PC-3 (cell line): ENCODE measurements around the gene HSD17B7. TPM values are rescaled to one million over a fixed set of nuclear protein-coding genes. Genes with fewer than 3 reads are reported as not detected.
A peak's percentile ranks its signal among the peaks of the same experiment; 100 is the strongest.

Source experiments
- ATAC-seq: fragments of 200-7000 bp; cut with Tn5 transposase; 2 replicates; pipeline ENCODE4 v1.9.1; 2020; ENCODE audit warnings: mild to moderate bottlenecking, moderate library complexity
- BruUV-seq: library from RNA; stranded (reverse); fragments of 400-500 nt; replicated peaks from 2 replicates; lab custom pipeline; 2021; lab: Mats Ljungman, UMichigan
- CTCF ChIA-PET: fragments of 300-600 bp; sonication (Branson Sonifier 250); formaldehyde crosslinking; loops from one replicate; lab custom pipeline; 2022; ENCODE audit warnings: antibody characterized with exemption; lab: Charles Lee
- POLR2A ChIA-PET: fragments of 300-600 bp; sonication (Branson Sonifier 250); formaldehyde crosslinking; loops from one replicate; lab custom pipeline; 2022; ENCODE audit warnings: antibody characterized with exemption; ENCODE audit not compliant: unreplicated experiment; lab: Charles Lee
- DNase-seq: peaks from one replicate; pipeline ENCODE4 v3.0.0-alpha.2; 2015
- H2AFZ ChIP-seq: fragments of 300-600 bp; sonication (generic); 2 replicates; pipeline ENCODE4 v1.6.0; 2016; ENCODE audit warnings: antibody characterized with exemption, low read length
- H3F3A ChIP-seq: fragments of 300-600 bp; sonication (generic); one replicate; pipeline ENCODE4 v1.6.0; 2017; ENCODE audit warnings: antibody characterized with exemption, low read length, control low read depth, mild to moderate bottlenecking; ENCODE audit not compliant: unreplicated experiment
- H3K27ac ChIP-seq: fragments of 300-600 bp; sonication (generic); 2 replicates; pipeline ENCODE4 v1.5.1; 2016; ENCODE audit warnings: mild to moderate bottlenecking, low read length
- H3K27me3 ChIP-seq: fragments of 300-600 bp; sonication (generic); 2 replicates; pipeline ENCODE4 v1.6.1; 2016; ENCODE audit warnings: low read length, mixed read lengths
- H3K36me3 ChIP-seq: fragments of 300-600 bp; sonication (generic); 2 replicates; pipeline ENCODE4 v1.6.1; 2016; ENCODE audit warnings: low read depth, mixed run types, low read length, mixed read lengths
- H3K4me1 ChIP-seq: fragments of 300-600 bp; sonication (generic); 2 replicates; pipeline ENCODE4 v1.5.1; 2016; ENCODE audit warnings: low read length; ENCODE audit not compliant: insufficient read depth
- H3K4me2 ChIP-seq: fragments of 300-600 bp; sonication (generic); 2 replicates; pipeline ENCODE4 v1.6.0; 2016; ENCODE audit warnings: low read length
- H3K4me3 ChIP-seq: fragments of 300-600 bp; sonication (generic); 2 replicates; pipeline ENCODE4 v1.5.1; 2016; ENCODE audit warnings: mild to moderate bottlenecking, low read length, mixed read lengths
- H3K79me2 ChIP-seq: fragments of 300-600 bp; sonication (generic); 2 replicates; pipeline ENCODE4 v1.6.1; 2017; ENCODE audit warnings: low read length, mixed read lengths
- H3K9ac ChIP-seq: fragments of 300-600 bp; sonication (generic); 2 replicates; pipeline ENCODE4 v1.6.0; 2016; ENCODE audit warnings: mild to moderate bottlenecking, low read length
- H3K9me2 ChIP-seq: fragments of 300-600 bp; sonication (generic); replicated peaks from 2 replicates; pipeline ENCODE4 v1.6.1; 2016; ENCODE audit warnings: mixed run types, low read length, mixed read lengths
- H3K9me3 ChIP-seq: fragments of 300-600 bp; sonication (generic); 2 replicates; pipeline ENCODE4 v1.6.1; 2016; ENCODE audit warnings: low read length, mixed read lengths
- H4K20me1 ChIP-seq: fragments of 300-600 bp; sonication (generic); 2 replicates; pipeline ENCODE4 v1.6.1; 2016; ENCODE audit warnings: low read length, mixed read lengths
- EZH2 ChIP-seq: fragments of 300-600 bp; sonication (generic); IDR thresholded peaks from one replicate; pipeline ENCODE4 v1.6.1; 2017; ENCODE audit warnings: antibody characterized with exemption, mild to moderate bottlenecking, low read length; ENCODE audit not compliant: unreplicated experiment
- EZH2phosphoT487 ChIP-seq: fragments of 300-600 bp; sonication (generic); IDR thresholded peaks from 2 replicates; pipeline ENCODE4 v1.6.1; 2018; ENCODE audit warnings: mild to moderate bottlenecking, antibody characterized with exemption, low read length, borderline replicate concordance
- intact Hi-C: fragments of 100-400 bp; cut with micrococcal nuclease; formaldehyde crosslinking; loops from 2 replicates; pipeline ENCODE4 v1.9.0; 2023
- total RNA-seq: library from RNA; depleted of rRNA; stranded (reverse); fragments of >200 nt; gene quantifications from 2 replicates; pipeline ENCODE4 v1.2.3, GENCODE V29; 2014
- TF ChIP-seq, protein P1 (sequence below): fragments of 300-600 bp; sonication (generic); conservative IDR thresholded peaks from 2 replicates; pipeline ENCODE4 v1.5.1; 2017; ENCODE audit warnings: antibody characterized with exemption, low read depth, mild to moderate bottlenecking, low read length

The HSD17B7 gene
- total RNA-seq, 1 experiment from 2014 or later, result 28.4 TPM

DNA sequence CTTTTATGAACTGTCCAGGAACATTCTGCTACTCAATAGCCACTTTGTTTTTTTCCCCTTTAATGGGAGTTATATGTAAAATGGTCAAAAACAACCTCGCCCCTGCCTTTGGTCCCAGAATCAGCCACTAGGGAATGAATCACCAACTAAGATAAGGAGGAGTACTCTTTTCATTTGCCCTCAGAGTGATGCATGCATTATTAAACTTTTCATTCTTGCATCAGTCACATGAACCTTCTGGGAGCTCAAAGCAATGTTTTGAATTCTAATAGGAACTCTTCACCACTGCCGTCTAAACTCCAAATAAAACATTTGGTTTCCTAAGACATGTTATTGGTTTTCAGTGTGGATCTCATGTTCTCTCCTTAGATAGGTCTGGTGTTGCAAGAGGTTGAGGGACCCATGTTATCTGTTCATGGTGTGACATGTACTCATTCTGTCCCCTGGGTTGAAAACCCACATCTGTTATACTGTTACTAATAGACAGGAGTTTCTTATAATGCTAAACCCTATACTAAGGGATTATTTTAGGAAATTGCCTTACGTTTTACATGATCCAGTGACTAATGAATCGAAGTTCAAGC is 17.8 kb upstream of the HSD17B7 start:
- no peaks in the 10 kb centered on the region for H3K9me2 ChIP-seq
- ChIA-PET CTCF (no interaction called here), POLR2A (no interaction called here)
- ATAC-seq (peak; percentile 48), DNase-seq (peak; percentile 11)
- no peak overlapping the region for H3K9ac ChIP-seq
- no peaks in the 10 kb centered on the region for H4K20me1 ChIP-seq
- TF ChIP-seq, protein P1, sequence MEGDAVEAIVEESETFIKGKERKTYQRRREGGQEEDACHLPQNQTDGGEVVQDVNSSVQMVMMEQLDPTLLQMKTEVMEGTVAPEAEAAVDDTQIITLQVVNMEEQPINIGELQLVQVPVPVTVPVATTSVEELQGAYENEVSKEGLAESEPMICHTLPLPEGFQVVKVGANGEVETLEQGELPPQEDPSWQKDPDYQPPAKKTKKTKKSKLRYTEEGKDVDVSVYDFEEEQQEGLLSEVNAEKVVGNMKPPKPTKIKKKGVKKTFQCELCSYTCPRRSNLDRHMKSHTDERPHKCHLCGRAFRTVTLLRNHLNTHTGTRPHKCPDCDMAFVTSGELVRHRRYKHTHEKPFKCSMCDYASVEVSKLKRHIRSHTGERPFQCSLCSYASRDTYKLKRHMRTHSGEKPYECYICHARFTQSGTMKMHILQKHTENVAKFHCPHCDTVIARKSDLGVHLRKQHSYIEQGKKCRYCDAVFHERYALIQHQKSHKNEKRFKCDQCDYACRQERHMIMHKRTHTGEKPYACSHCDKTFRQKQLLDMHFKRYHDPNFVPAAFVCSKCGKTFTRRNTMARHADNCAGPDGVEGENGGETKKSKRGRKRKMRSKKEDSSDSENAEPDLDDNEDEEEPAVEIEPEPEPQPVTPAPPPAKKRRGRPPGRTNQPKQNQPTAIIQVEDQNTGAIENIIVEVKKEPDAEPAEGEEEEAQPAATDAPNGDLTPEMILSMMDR, result no peak
- no peaks in the 10 kb centered on the region for H3K36me3 ChIP-seq
- H2AFZ ChIP-seq, result no peak overlapping the region
- no TSS peak for BruUV-seq
- H3K4me1 ChIP-seq, result no peaks in the 10 kb centered on the region
- no peaks in the 10 kb centered on the region for H3K27me3 ChIP-seq
- no peaks in the 10 kb centered on the region for H3K9me3 ChIP-seq
- H3F3A ChIP-seq, result no peaks in the 10 kb centered on the region
- no peaks in the 10 kb centered on the region for H3K79me2 ChIP-seq
- no peak overlapping the region for H3K4me2 ChIP-seq
- intact Hi-C loops, result no loop called here
- no peak overlapping the region for H3K27ac ChIP-seq
- no peak overlapping the region for H3K4me3 ChIP-seq

DNA sequence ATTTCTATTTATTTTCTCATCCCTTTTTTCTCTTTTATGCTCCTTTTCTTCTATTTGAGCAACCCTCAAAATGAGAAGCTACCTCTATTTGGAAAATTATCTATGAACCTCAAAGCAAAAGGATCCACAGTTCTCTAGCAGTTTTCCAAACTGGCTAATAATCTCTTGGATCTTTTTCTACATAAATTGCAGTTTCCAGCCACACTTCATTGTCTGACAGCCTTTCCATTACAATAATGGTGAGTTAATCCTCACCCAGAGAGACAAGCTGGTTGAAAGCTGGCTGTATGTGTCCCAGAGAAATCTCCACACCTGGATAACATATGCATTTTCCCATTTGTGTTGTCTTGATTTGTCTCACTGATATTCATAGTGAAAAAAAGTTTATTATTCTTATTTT is 16.5 kb upstream of the HSD17B7 start:
- Histone ChIP-seq H3K27ac (no peak overlapping the region), H3K4me1 (no peaks in the 10 kb centered on the region), H3K4me3 (no peak overlapping the region), H3K79me2 (no peaks in the 10 kb centered on the region), H3K27me3 (no peaks in the 10 kb centered on the region), H4K20me1 (no peaks in the 10 kb centered on the region), H3K9ac (no peak overlapping the region), H2AFZ (no peak overlapping the region), H3K9me3 (no peaks in the 10 kb centered on the region), H3F3A (no peaks in the 10 kb centered on the region), H3K9me2 (no peaks in the 10 kb centered on the region), H3K36me3 (no peaks in the 10 kb centered on the region), H3K4me2 (no peak overlapping the region)
- ATAC-seq (no peak), DNase-seq (no peak)
- TF ChIP-seq EZH2, result no peak
- TF ChIP-seq, protein P1, result no peak
- no peak for TF ChIP-seq EZH2phosphoT487
- no TSS peak for BruUV-seq
- intact Hi-C loops, result no loop called here
- CTCF ChIA-PET, result no interaction called here
- POLR2A ChIA-PET, result no interaction called here

DNA sequence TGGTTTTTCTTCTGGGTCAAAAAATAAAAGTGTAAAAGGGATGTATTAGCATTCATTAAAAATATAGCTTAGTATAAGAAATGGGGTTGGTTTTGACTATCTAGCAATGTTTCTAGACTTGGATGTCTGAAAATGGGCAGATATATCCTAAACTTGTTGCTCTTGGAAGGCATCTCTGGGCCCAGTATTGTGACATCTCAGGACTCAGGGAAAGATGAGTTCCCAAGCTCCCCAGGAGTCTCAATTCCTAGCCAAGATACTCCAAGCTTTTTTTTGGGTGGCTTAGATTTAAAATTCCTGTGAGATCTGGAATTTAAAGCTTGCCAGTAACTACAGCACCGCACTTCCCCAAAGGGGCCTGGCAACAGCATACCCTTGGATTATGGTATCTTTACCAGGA is 11.5 kb upstream of the HSD17B7 start:
- no peak overlapping the region for H3K4me3 ChIP-seq
- H3K4me1 ChIP-seq, result no peaks in the 10 kb centered on the region
- H3K27me3 ChIP-seq, result no peaks in the 10 kb centered on the region
- no peaks in the 10 kb centered on the region for H3K9me2 ChIP-seq
- TF ChIP-seq, protein P1, result no peak
- TF ChIP-seq EZH2phosphoT487 (no peak), EZH2 (no peak)
- H2AFZ ChIP-seq, result no peak overlapping the region
- intact Hi-C loops, result no loop called here
- H3K9me3 ChIP-seq, result no peaks in the 10 kb centered on the region
- no peaks in the 10 kb centered on the region for H3K36me3 ChIP-seq
- no peak overlapping the region for H3K27ac ChIP-seq
- no TSS peak for BruUV-seq
- DNase-seq, result no peak
- H3K79me2 ChIP-seq, result no peaks in the 10 kb centered on the region
- no peak overlapping the region for H3K9ac ChIP-seq
- ChIA-PET CTCF (no interaction called here), POLR2A (no interaction called here)
- no peaks in the 10 kb centered on the region for H4K20me1 ChIP-seq
- H3K4me2 ChIP-seq, result no peak overlapping the region
- no peaks in the 10 kb centered on the region for H3F3A ChIP-seq
- no peak for ATAC-seq
